Non-pigmented ciliary epithelial cell (primary cell): ENCODE results near the gene PLVAP.

Experiments used
- DNase-seq: peaks from one replicate; pipeline ENCODE4 v3.0.0-alpha.2; 2010; ENCODE audit warnings: low read depth

Gene PLVAP, protein sequence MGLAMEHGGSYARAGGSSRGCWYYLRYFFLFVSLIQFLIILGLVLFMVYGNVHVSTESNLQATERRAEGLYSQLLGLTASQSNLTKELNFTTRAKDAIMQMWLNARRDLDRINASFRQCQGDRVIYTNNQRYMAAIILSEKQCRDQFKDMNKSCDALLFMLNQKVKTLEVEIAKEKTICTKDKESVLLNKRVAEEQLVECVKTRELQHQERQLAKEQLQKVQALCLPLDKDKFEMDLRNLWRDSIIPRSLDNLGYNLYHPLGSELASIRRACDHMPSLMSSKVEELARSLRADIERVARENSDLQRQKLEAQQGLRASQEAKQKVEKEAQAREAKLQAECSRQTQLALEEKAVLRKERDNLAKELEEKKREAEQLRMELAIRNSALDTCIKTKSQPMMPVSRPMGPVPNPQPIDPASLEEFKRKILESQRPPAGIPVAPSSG

DNA sequence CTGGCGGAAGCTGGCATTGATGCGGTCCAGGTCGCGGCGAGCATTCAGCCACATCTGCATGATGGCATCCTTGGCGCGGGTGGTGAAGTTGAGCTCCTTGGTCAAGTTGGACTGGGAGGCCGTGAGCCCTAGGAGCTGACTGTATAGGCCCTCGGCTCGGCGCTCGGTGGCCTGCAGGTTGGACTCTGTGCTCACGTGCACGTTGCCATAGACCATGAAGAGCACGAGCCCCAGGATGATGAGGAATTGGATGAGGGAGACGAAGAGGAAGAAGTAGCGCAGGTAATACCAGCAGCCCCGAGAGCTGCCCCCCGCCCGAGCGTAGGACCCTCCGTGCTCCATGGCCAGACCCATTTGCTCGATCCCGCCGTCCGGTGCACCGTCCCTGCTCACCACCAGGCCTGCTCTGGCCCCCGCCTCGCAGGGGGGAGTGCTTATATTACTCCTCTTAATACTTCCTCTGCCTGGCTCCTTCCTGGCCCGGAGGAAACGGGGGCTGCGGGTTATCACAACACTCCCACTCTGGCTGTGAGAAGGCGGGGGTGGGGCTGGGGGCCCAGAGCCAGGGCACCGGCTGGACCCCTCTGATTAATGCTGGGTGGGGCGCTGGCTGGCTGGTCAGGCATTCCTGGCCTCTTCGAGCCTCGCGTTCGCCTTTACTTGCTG lies at the start of gene PLVAP:
TSS of gene PLVAP (minus strand) at position 408 of the 666 bp plus-strand sequence. CDS start at position 354, 54 bp downstream.
- DNase-seq, result no peak

DNA sequence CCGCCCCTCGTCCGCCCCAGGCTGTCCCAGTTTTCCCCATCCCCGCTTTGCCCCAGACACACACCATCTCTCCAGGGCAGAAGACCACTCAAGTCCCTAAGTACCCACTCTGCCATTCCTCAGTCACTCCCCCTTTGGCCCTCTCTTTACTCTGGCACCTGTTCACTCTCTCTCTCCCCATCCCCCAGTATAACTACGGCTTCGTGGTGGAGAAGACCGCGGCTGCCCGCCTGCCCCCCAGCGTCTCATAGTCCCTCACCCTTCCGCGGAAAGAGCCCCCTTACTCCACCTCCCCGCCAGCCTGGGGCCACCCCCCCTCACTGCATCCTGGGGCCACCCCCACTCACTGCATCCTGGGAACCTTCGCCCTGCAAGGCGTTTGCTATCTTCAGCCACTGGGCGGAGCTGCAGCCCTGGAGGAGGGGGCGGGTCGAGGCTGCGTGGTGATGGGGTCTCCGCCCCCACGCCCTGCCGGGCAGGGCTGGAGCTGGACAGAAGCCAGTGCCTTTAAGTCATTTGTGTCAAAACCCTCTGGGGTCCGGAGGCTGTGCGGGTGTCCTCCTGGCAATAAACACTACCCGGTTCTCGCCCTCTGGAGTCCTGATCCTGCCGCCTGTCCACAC lies 47.7 kb upstream of the PLVAP start:
- DNase-seq, result no peak

DNA sequence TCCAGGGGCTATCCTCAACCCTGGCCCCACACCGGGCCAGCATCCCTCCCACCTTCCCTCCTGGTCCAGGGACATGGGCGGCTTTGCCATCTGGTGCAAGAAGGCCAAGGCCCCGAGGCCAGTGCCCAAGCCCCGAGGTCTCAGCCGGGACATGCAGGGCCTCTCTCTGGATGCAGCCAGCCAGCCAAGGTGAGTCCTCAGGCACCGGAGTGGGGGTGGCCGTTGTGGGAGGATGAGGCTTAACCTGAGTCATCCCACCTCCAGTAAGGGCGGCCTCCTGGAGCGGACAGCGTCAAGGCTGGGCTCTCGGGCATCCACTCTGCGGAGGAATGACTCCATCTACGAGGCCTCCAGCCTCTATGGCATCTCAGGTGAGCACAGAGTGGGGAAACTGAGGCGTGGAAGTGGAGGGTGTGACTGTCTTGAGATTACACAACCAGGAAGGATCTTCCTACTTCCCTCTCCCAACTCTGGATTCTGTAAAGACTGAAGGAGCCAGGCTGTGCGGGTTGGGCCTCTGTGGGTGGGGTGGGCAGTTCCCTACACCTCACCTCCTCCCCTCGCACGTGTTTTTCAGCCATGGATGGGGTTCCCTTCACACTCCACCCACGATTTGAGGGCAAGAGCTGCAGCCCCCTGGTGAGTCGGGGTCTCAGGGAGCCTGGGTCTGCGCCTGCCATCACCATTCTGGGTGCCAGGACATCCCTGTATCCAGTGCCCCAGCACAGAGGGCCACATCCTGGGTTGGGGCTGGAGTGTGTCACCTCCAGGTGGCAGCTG lies 46.5 kb upstream of the PLVAP start:
- DNase-seq, result no peak

DNA sequence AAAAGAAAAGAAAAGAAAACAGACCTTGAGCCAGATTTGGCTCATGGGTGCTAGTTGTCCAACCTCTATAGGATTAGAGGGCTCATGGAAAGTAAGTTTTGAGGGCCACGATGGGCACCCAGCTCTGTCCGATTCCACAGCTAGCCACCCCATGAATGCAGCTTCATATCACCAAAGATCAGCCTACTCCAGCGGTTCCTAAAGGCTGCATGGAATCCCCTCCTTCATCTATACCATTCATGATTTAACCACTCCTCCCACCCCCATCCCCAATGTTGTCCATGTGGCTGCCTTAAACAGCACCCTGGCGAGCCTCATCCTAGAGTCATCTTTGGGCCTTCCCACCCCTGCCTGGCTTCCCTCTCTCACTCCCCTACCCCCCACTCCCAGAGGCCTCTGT lies 44.8 kb upstream of the PLVAP start:
- no peak for DNase-seq

DNA sequence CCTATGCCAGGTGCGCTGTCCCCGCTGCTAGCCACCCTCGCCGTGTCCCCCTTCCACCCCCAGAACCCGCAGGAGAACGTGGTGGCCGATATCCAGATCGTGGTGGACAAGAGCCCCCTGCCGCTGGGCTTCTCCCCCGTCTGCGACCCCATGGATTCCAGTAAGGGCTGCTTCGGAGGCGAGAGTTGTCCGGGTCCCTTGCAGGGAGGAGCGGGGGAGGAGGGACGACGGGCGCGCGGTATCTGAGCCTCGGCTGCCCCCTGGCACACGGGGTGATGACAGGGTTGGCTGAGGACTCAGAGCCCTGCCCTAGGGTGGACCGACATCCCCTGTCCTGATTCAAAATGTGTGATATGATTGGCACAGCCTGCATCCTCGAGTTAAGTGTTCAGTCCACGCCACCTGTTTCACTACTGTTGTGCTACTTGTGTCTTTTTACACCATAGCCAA lies 43.4 kb upstream of the PLVAP start:
- DNase-seq, result no peak

DNA sequence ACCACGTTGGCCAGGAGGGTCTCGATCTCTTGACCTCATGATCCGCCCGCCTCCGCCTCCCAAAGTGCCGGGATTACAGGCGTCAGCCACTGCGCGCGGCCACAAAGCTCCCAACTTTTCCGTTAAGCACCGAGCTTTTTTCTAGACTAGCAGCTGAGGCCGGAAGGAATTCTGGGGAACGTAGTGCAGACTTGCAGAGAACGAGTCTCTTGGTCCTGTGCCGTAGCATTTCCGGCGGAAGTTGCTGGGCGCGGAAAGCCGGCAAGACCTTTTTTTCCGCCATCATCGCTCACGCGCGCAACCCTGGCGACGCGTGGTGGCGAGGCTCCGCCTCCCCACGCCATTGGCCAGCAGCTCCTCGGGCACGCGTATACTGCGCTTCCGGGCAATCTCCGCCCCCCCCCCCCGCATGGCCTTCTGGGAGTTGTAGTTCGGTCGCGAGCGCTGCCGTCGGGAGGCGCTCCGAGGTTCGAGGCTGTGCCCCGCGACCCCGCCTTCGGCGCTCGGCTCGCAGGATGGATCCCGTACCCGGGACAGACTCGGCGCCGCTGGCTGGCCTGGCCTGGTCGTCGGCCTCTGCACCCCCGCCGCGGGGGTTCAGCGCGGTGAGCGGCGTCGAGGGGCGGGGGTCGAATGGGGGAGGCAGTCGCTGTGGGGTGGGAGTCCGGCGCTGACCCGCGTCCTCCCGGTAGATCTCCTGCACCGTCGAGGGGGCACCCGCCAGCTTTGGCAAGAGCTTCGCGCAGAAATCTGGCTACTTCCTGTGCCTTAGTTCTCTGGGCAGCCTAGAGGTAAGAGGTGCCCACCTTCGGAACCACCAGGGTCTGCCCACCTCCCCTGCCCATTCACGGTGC lies 42.7 kb upstream of the PLVAP start, which contains the start of gene MVB12A:
TSS of gene MVB12A (plus strand) at position 427 of the 854 bp plus-strand sequence. CDS start at position 516, 89 bp downstream.
- peak; percentile 96 for DNase-seq

DNA sequence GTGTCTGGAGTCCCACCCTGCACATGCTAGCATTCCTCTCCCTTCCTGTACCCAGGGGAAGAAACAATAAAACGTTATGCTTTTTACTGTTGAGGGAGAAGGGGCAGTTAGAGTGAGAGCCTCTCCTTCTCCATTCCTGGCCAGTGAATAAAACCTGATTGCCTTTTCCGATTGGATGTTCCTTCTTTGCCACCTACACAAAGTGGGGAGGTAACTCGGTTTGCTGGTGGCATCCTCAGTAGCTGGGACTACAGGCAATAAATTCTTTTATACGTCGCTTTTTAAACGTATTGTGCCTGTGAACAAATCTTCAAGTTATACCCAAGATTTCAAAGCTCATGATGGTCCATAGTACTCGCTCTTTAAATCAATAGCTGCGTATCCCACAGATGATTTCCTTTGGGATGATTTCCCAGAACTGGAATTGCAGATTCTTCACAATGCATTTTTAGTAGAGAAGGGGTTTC lies 42.0 kb upstream of the PLVAP start:
- DNase-seq, result no peak

DNA sequence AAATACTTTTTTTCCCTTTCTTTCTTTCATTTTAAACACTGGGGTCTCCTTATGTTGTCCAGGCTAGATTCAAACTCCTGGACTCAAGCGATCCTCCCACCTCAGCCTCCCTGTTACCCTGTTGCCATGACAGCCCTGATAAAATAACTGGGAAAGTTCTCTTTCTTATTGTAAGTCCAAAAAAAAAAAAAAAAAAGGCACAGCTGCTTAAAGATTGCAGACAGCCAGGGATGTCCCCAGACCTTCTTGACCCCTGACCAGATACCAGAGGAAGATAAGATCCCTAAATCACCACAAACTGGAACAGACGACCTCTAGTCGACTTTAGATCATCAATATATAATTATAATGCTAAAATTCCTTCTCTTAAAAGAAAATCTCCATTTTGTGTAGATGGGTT lies 41.6 kb upstream of the PLVAP start:
- no peak for DNase-seq

DNA sequence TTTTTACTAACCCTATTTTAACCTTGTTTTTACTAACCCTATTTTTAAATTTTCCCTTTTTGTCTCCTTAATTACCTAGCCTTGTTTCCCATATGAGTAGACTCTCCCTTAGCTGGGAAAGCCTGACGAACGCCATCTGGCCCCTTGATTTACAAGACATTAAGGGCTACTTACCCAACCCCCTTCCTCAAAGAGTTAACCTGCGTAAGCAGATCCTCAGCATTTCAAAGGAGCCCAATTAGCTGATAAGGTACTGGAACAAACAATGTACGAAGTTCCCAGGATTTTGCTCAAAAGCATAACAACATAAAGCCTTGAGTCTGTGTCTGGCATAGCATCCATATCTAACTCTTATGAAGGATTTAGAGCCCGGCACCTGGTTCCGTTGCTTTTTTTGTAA lies 38.0 kb upstream of the PLVAP start:
- no peak for DNase-seq

DNA sequence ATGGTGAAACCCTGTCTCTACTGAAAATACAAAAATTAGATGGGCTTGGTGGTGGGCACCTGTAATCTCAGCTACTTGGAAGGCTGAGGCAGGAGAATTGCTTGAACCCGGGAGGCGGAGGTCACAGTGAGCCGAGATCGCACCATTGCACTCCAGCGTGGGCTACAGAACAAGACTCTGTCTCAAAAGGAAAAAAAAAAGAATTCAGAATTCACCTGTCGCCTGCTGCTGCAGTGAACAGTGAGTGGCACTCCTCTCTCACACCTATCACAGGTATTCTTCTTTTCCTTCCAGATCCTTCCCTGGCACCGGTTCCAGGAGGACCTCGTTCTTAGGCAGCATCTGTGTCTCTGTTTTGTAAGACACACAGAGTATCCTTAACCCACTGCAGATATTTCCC lies 37.0 kb upstream of the PLVAP start:
- DNase-seq, result no peak

DNA sequence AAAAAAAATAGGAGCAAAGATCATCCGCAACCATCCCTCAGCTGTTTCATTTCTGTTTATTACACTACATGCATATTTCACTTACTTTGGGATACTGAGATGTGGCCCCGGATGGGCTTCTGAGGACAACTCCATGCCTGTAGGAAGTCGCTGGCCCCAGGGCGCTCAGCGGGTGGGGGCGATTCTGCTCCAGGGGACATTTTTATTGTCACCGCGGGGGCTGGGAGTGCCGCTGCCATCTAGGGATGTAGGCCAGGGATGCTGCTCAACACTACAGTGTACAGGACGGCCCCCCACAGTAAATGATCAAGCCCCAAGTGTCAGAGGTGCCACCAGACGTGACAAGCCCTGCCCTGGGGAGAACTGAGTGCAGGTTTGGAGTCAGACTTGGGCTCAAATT lies 34.7 kb upstream of the PLVAP start:
- DNase-seq, result no peak

DNA sequence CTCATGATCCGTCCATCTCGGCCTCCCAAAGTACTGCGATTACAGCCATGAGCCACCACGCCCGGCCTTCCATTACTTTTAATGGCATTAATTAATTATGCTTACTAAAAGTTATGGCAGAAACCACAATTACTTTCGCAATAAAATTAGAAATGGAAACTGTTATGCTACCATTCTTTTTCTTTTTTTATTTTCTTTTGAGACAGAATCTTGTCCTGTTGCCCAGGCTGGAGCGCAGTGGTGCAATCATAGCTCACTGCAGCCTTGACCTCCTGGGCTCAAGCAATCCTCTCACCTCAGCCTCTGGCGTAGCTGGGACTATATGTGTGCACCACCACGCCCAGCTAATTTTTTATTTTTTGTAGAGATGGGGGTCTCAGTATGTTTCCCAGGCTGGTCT lies 32.8 kb upstream of the PLVAP start:
- no peak for DNase-seq

DNA sequence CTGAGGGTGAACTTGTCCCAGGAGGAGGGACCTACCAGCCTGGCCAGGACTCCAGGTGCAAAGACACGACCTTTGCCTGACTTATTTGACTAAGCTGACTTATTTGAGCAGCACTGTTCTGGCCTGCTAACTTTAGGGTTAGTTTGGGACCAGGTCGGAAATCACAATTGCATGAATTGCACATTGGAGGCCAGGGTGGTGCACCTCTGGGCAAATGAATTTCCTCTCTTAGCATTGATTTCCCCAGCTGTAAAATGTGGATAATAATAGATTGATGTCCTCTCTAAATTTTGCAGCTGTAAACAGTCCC lies 29.7 kb upstream of the PLVAP start:
- DNase-seq, result no peak

DNA sequence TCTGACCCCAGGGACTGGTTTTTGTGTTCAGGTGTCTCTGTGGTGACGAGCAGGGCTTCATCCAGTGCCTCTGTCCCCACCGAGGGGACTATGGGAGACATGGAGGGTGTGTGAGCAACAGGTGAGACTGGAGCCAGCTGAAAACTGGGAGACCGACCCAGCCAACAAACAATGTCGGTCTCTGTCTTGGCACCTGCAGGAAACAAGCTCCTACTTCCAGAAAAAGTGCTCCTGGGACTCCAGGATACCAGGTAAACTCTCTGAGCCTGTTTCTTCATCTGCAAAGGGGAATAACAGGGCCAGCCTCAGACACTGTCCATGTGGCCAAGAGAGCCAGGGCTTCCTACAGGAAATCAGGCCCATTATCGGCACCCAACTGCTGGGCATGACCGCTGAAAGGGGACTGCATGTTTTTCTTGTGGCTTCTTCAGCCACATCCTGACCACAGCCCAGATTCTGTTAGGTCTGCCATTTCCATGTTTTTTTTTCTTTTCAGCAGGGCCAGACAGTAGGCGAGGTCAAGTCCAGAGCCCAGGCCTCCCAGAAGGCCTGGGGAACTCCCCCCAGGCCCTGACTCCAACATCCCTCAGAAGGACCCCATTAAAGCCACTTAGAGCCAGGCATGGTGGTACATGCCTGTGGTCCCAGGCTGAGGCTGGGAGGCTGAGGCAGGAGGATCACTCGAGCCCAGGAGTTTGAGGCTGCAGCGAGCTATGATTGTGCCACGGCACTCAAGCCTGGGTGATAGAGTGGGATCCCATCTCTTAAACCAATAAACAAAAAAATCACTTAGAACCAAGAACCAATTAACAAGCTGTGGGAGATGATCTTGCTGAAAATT lies 29.1 kb upstream of the PLVAP start:
- DNase-seq, result peak; percentile 35

DNA sequence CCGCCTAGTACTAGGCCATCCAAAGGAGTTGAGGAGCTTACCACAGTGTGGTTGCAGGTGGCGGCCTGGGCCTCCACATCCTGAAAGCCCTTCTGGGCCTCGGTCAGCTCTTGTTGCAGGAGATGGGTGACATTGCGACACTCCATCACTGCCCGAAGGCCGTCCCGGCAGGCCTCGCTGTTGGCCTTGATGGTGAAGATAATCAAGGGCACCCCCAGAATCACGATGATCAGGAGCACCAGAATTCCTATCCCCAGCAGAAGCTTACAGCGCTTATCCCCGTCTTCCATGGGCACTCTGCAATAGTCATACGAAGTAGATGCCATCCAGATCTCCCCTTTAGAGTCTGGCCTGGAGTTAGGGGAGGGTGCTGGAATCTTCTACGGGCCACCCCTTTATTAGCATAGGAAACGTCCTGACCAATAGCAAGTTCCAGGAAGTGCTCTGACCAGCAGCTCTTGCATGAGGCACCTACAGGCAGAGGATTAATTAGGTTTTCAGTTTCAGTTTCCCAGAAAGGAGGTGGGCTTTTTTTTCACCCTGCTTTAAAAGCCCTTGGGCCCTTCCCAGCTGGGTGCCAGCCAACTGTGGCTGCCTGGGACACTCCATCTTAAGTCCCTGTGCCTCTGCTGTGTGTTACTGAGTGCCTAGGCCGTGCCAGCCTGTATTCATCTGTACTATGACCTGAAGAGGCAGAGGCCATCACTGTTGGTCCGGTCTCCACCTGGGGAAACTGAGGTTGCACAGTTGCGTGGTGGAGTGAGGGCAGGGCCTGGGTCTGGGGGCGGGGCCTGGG lies 28.3 kb upstream of the PLVAP start, which contains the start of gene BST2:
TSS of gene BST2 (minus strand) at position 381 of the 796 bp plus-strand sequence. CDS start at position 326, 55 bp downstream.
- DNase-seq, result no peak

DNA sequence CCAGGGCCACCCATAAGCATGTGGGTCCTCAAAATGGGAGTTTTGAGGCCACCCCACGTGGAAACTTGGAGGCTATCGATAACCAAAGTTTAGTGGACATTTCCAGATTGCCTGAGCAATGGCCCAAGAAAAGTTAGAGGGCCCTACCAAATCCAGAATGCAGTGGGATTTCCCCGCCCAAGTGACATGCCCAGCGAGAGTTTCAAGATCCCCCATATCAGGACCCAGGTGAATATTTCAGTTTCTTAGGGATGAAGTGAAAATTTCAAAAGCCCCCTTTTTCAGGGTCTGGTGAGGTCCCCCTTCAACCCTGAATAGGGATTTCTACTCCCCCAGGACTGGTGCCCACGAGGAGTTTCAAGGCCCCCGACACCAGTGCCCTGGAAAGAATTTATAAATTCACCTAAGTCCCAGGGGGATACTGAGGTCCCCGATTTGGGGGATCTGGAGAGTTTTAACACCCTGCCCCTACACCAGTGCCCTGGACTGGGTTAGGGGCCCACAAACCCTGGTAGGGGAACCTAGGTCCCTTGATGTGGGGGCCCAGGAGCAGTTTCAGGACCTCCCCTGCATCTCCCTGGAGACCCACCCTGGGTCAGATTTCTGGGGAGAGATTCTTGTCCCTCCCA lies 27.6 kb upstream of the PLVAP start:
- DNase-seq, result no peak

DNA sequence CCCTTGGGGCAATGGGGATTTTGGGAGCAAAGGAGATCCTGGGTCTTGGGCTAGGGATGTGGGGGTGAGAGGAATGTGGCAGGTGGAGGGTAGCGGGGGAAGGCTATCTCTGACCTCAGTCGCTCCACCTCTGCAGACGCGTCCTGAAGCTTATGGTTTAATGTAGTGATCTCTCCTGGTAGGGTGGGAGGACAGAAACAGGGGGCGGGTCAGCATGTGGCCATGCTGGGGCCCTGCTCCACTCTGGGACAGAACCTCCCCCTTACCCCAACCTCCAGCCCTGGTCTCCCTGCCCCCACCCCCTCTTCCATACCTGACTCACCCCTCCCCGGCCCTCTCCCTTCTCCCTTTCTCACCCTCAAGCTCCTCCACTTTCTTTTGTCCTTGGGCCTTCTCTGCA lies 26.9 kb upstream of the PLVAP start:
- no peak for DNase-seq

DNA sequence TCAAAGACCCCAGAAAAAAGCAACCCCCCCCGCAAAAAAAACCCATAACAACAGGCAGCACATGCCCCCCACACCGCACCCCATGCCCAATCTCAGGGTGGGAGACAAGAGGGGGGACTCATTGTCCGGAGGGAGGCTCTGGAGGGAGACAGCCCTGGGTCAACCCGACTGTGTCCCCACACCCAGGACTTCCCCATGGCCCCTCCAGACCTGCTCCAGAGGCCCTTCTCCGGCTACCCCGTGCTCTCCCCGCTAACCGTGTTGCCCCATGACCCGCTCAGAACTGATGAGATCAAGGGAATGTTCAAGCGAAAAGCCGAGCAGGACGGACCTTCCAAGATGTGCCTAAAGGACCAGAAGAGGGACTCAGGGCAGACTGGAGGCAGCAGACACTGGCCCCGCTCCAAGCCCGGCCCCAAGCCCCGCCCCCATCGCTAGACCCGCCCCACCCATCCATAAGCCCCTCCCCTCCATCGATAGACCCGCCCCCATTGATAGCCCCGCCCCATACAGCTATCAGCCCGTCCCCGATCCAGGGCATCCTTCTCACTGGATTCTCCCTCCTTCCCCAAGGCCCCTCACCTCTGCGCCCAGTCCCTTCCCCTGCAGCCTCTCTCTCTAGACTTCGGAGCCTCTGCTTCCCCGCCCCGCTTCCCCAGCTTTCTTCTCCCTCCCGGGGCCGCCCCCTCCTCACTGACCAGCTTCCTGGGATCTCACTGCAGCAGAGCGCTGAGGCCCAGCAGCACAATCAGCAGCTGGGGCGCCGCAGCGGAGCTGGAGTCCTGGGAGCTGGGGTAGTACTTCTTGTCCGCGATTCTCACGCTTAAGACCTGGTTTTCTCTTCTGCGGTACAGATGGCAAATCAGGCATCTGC lies 26.1 kb upstream of the PLVAP start:
- DNase-seq, result no peak
